Right lobe of liver (tissue), 6 donors: ENCODE measurements around the gene OR2G2. TPM values are rescaled to one million over a fixed set of nuclear protein-coding genes. Genes with fewer than 3 reads are reported as not detected.

Experiments used
- ATAC-seq, 4 donors: fragments of 200-7000 bp; cut with Tn5 transposase; one replicate each; pipeline ENCODE4 v1.9.1; 2020; ENCODE audit warnings: mild to moderate bottlenecking in 4 of 4, moderate library complexity in 4 of 4
- DNase-seq, 3 donors: peaks; one replicate each; pipeline ENCODE4 v3.0.0-alpha.2; 2020
- H3K27ac ChIP-seq, 3 donors: fragments of 200-600 bp; one replicate each; pipeline ENCODE4 v1.8.0; 2022
- H3K27me3 ChIP-seq, 2 donors: fragments of 200-600 bp; one replicate each; pipeline ENCODE4 v1.8.0; 2022
- H3K36me3 ChIP-seq, 4 donors: fragments of 200-600 bp; sonication (generic) in 1 of 4; one replicate each; pipeline versions ENCODE4 v1.5.1 to v1.8.0; 2017 to 2022; ENCODE audit warnings: control low read depth in 1 of 4
- H3K4me1 ChIP-seq, 4 donors: fragments of 200-600 bp; sonication (generic) in 1 of 4; one replicate each; pipeline versions ENCODE4 v1.5.1 to v1.8.0; 2017 to 2022; ENCODE audit warnings: control low read depth in 1 of 4
- H3K4me3 ChIP-seq, 3 donors: fragments of 200-600 bp; one replicate each; pipeline ENCODE4 v1.8.0; 2022
- H3K9me3 ChIP-seq, 4 donors: fragments of 200-600 bp; sonication (generic) in 1 of 4; one replicate each; pipeline versions ENCODE4 v1.5.1 to v1.8.0; 2017 to 2022; ENCODE audit warnings: control low read depth in 1 of 4
- CTCF ChIP-seq, 4 donors: fragments of 200-600 bp in 3 of 4; fragments of 450-650 bp in 1 of 4; IDR thresholded peaks; one replicate each; pipeline versions ENCODE4 v1.5.1 to v1.8.0; 2016 to 2022; ENCODE audit warnings: antibody characterized with exemption in 4 of 4, mild to moderate bottlenecking in 2 of 4
- POLR2A ChIP-seq: fragments of 450-650 bp; IDR thresholded peaks from one replicate; pipeline ENCODE4 v1.6.1; 2017; ENCODE audit warnings: antibody characterized with exemption, mild to moderate bottlenecking
- WGBS: methylation state at CpG from one replicate; pipeline ENCODE4 v1.1.6; 2018; ENCODE audit warnings: low coverage, low lambda C conversion rate; ENCODE audit not compliant: insufficient coverage; ENCODE audit errors: missing lambda C conversion rate; 5-methylcytosine and 5-hydroxymethylcytosine counted together
- intact Hi-C, 2 donors: fragments of 100-400 bp; cut with DNase I; formaldehyde crosslinking; loops; one replicate each; pipeline versions ENCODE4 v1.11.2 to v1.14.1; 2022
- total RNA-seq, 6 experiments: library from RNA; depleted of rRNA in 2 of 6; stranded (reverse); fragments of >200 nt in 2 of 6; fragmentation: NEBNext Ultra II Directional in 3 of 6; extraction: Animal tissue kit (Norgen Biotek cat#: 25700) in 3 of 6; gene quantifications; one replicate each; pipeline versions ENCODE4 v1.1.0 to v1.2.4, GENCODE V29; 2016 to 2023
- donor health status: DM: no; HTN: yes; CAD: no.
- donor health status: DM: no; HTN: no; CAD: no.
- donor health status: DM: no; HTN: no; CAD: no.
- donor health status: DM: no; HTN: yes; CAD: no.
- donor health status: DM: no; HTN: yes; CAD: no.

The OR2G2 gene
- total RNA-seq, 6 experiments from 2014 or later: not detected

GRCh38 chr1:247613405-247613804 is 25.2 kb downstream of the OR2G2 start:
- DNase-seq (no peak), ATAC-seq (no peak)
- no peak overlapping the region for H3K4me3 ChIP-seq
- no peak for TF ChIP-seq CTCF (IDR thresholded peaks at IDR 0.05)
- TF ChIP-seq POLR2A: no peak
- no peaks in the 10 kb centered on the region for H3K27me3 ChIP-seq
- H3K4me1 ChIP-seq: no peaks in the 10 kb centered on the region
- 27% methylated on average over 1 of the region's 1 CpG for WGBS
- no peaks in the 10 kb centered on the region for H3K36me3 ChIP-seq
- H3K27ac ChIP-seq: no peak overlapping the region
- H3K9me3 ChIP-seq: no peaks in the 10 kb centered on the region
- intact Hi-C loops: no loop called here

- WGBS: 48% methylated on average over 2 of the region's 5 CpGs
- ATAC-seq: peak in 1 of 4 donors; percentile 36
- no peaks in the 10 kb centered on the region for H3K36me3 ChIP-seq
- no peaks in the 10 kb centered on the region for H3K27me3 ChIP-seq
- no peaks in the 10 kb centered on the region for H3K4me1 ChIP-seq
- intact Hi-C loops: no loop called here
- H3K9me3 ChIP-seq: no peaks in the 10 kb centered on the region
- DNase-seq: no peak
- no peak overlapping the region for H3K27ac ChIP-seq
- TF ChIP-seq CTCF (IDR thresholded peaks at IDR 0.05): no peak
- no peak for TF ChIP-seq POLR2A
- H3K4me3 ChIP-seq: no peak overlapping the region
These were observed 26.5 kb downstream of the OR2G2 start for GRCh38 chr1:247614625-247615024.

GRCh38 chr1:247627951-247628350 is 39.8 kb downstream of the OR2G2 start:
- intact Hi-C loops: no loop called here
- DNase-seq: no peak
- H3K36me3 ChIP-seq: no peaks in the 10 kb centered on the region
- H3K9me3 ChIP-seq: no peaks in the 10 kb centered on the region
- WGBS: 17% methylated on average over 3 of the region's 3 CpGs
- H3K4me3 ChIP-seq: no peak overlapping the region
- H3K27ac ChIP-seq: no peak overlapping the region
- no peaks in the 10 kb centered on the region for H3K27me3 ChIP-seq
- no peak for ATAC-seq
- H3K4me1 ChIP-seq: no peaks in the 10 kb centered on the region
- TF ChIP-seq CTCF (IDR thresholded peaks at IDR 0.05) (no peak), POLR2A (no peak)

GRCh38 chr1:247638011-247638410 is 49.9 kb downstream of the OR2G2 start:
- H3K27me3 ChIP-seq: no peaks in the 10 kb centered on the region
- no peak overlapping the region for H3K27ac ChIP-seq
- intact Hi-C loops: no loop called here
- H3K9me3 ChIP-seq: no peaks in the 10 kb centered on the region
- WGBS: 37% methylated on average over 4 of the region's 4 CpGs
- no peaks in the 10 kb centered on the region for H3K4me1 ChIP-seq
- H3K4me3 ChIP-seq: no peak overlapping the region
- peak; percentile 42 to 75 (median 56) for ATAC-seq
- no peak for TF ChIP-seq CTCF (IDR thresholded peaks at IDR 0.05)
- H3K36me3 ChIP-seq: no peaks in the 10 kb centered on the region
- DNase-seq: no peak

GRCh38 chr1:247638781-247639180 is 50.6 kb downstream of the OR2G2 start:
- WGBS: 69% methylated on average over 4 of the region's 6 CpGs
- Histone ChIP-seq H3K27ac (no peak overlapping the region), H3K36me3 (no peaks in the 10 kb centered on the region), H3K4me1 (no peaks in the 10 kb centered on the region), H3K9me3 (no peaks in the 10 kb centered on the region), H3K4me3 (no peak overlapping the region), H3K27me3 (no peaks in the 10 kb centered on the region)
- TF ChIP-seq POLR2A (no peak), CTCF (IDR thresholded peaks at IDR 0.05) (no peak)
- intact Hi-C loops: no loop called here
- DNase-seq (no peak), ATAC-seq (no peak)
